HepG2 (cell line): ENCODE results near the gene GPS1. TPM values are rescaled to one million over a fixed set of nuclear protein-coding genes. Genes with fewer than 3 reads are reported as not detected.

ENCODE experiments used
- BCL3 ChIP-seq: sonication (generic); formaldehyde crosslinking; IDR thresholded peaks from 2 replicates; pipeline ENCODE4 v1.5.1; 2020; ENCODE audit warnings: mild to moderate bottlenecking, missing genetic modification reagents, moderate library complexity
- FOXC1 ChIP-seq: sonication (generic); formaldehyde crosslinking; IDR thresholded peaks from 2 replicates; pipeline ENCODE4 v1.8.0; 2022; ENCODE audit warnings: mild to moderate bottlenecking, missing genetic modification reagents, borderline replicate concordance
- GATAD2A ChIP-seq: IDR thresholded peaks from 2 replicates; pipeline ENCODE4 v1.6.1; 2016
- HNF4A ChIP-seq: sonication (generic); formaldehyde crosslinking; IDR thresholded peaks from 2 replicates; pipeline ENCODE4 v1.4.0; 2020; ENCODE audit warnings: missing genetic modification reagents
- HOXA3 ChIP-seq: sonication (generic); formaldehyde crosslinking; IDR thresholded peaks from 2 replicates; pipeline ENCODE4 v1.5.0; 2020; ENCODE audit warnings: missing genetic modification reagents
- JUNB ChIP-seq: sonication (generic); formaldehyde crosslinking; IDR thresholded peaks from 2 replicates; pipeline ENCODE4 v1.8.0; 2022; ENCODE audit warnings: missing genetic modification reagents, mild to moderate bottlenecking, borderline replicate concordance
- PBX2 ChIP-seq: IDR thresholded peaks from 2 replicates; pipeline ENCODE4 v1.6.1; 2016; ENCODE audit warnings: control low read depth
- RCOR2 ChIP-seq: IDR thresholded peaks from 2 replicates; pipeline ENCODE4 v1.6.1; 2016; ENCODE audit warnings: missing biosample characterization, missing genetic modification reagents
- REXO4 ChIP-seq: sonication (generic); formaldehyde crosslinking; IDR thresholded peaks from 2 replicates; pipeline ENCODE4 v1.8.0; 2022; ENCODE audit warnings: missing genetic modification reagents, mild to moderate bottlenecking, borderline replicate concordance
- SMAD9 ChIP-seq: sonication (generic); formaldehyde crosslinking; IDR thresholded peaks from 2 replicates; pipeline ENCODE4 v1.5.1; 2020; ENCODE audit warnings: mild to moderate bottlenecking, missing genetic modification reagents
- TBX2 ChIP-seq: sonication (generic); formaldehyde crosslinking; IDR thresholded peaks from 2 replicates; pipeline ENCODE4 v1.5.0; 2020; ENCODE audit warnings: missing genetic modification reagents, mild to moderate bottlenecking, borderline replicate concordance
- U2AF2 ChIP-seq: fragments of 200-400 bp; formaldehyde crosslinking; IDR thresholded peaks from 2 replicates; pipeline ENCODE4 v1.6.1; 2017; ENCODE audit warnings: low read depth, mild to moderate bottlenecking, low read length
- ZBTB38 ChIP-seq: sonication (generic); formaldehyde crosslinking; IDR thresholded peaks from 2 replicates; pipeline ENCODE4 v1.5.1; 2020; ENCODE audit warnings: mild to moderate bottlenecking, missing genetic modification reagents
- ZFAT ChIP-seq: sonication (generic); formaldehyde crosslinking; conservative IDR thresholded peaks from 2 replicates; pipeline ENCODE4 v1.8.1; 2023; ENCODE audit warnings: missing genetic modification reagents, inconsistent platforms
- ZNF232 ChIP-seq: sonication (generic); formaldehyde crosslinking; IDR thresholded peaks from 2 replicates; pipeline ENCODE4 v1.4.0; 2020; ENCODE audit warnings: missing genetic modification reagents, borderline replicate concordance
- ZNF275 ChIP-seq: sonication (generic); formaldehyde crosslinking; IDR thresholded peaks from 2 replicates; pipeline ENCODE4 v1.8.0; 2022; ENCODE audit warnings: missing genetic modification reagents, mild to moderate bottlenecking, inconsistent platforms, borderline replicate concordance
- ZNF280B ChIP-seq: sonication (generic); formaldehyde crosslinking; IDR thresholded peaks from 2 replicates; pipeline ENCODE4 v1.5.0; 2020; ENCODE audit warnings: missing genetic modification reagents, mild to moderate bottlenecking, borderline replicate concordance
- ZNF431 ChIP-seq: sonication (generic); formaldehyde crosslinking; IDR thresholded peaks from 2 replicates; pipeline ENCODE4 v1.9.0; 2022; ENCODE audit warnings: missing genetic modification reagents, low read depth, mild to moderate bottlenecking, borderline replicate concordance
- ZNF484 ChIP-seq: sonication (generic); formaldehyde crosslinking; IDR thresholded peaks from 2 replicates; pipeline ENCODE4 v1.5.1; 2020; ENCODE audit warnings: mild to moderate bottlenecking, low read depth, missing genetic modification reagents, borderline replicate concordance
- ZNF543 ChIP-seq: sonication (generic); formaldehyde crosslinking; IDR thresholded peaks from 2 replicates; pipeline ENCODE4 v1.4.0; 2020; ENCODE audit warnings: mild to moderate bottlenecking, missing genetic modification reagents
- ZNF547 ChIP-seq: sonication (generic); formaldehyde crosslinking; IDR thresholded peaks from 2 replicates; pipeline ENCODE4 v1.5.1; 2020; ENCODE audit warnings: mild to moderate bottlenecking, missing genetic modification reagents
- ZNF570 ChIP-seq: sonication (generic); formaldehyde crosslinking; IDR thresholded peaks from 2 replicates; pipeline ENCODE4 v1.4.0; 2020; ENCODE audit warnings: mild to moderate bottlenecking, missing genetic modification reagents, borderline replicate concordance
- ZSCAN25 ChIP-seq: sonication (generic); formaldehyde crosslinking; IDR thresholded peaks from 2 replicates; pipeline ENCODE4 v1.8.0; 2022; ENCODE audit warnings: mild to moderate bottlenecking, missing genetic modification reagents
- ZSCAN5A ChIP-seq: sonication (generic); formaldehyde crosslinking; IDR thresholded peaks from 2 replicates; pipeline ENCODE4 v1.8.0; 2022; ENCODE audit warnings: mild to moderate bottlenecking, missing genetic modification reagents, borderline replicate concordance
- polyA plus RNA-seq, 8 experiments: library from polyadenylated mRNA; depleted of rRNA in 3 of 8; stranded (reverse) in 7 of 8; unstranded in 1 of 8; fragments of >200 nt; fragmentation: Illumina TruSeq in 4 of 8; extraction: Trizol in 4 of 8; gene quantifications; 2 replicates each; pipeline versions ENCODE4 v1.2.1 to v1.2.3, GENCODE V29; 2011 to 2016; ENCODE audit warnings: low read depth in 4 of 8, missing spikeins in 1 of 8, mixed read lengths in 1 of 8; ENCODE audit not compliant: insufficient read depth in 1 of 8
- total RNA-seq, 5 experiments: library from RNA; depleted of rRNA; stranded (reverse); fragments of >200 nt; fragmentation: Illumina TruSeq; extraction: Trizol; gene quantifications; 2 replicates each; pipeline ENCODE4 v1.2.3, GENCODE V29; 2016; ENCODE audit warnings: low read depth in 1 of 5

Gene GPS1
- total and polyA plus RNA-seq, 2 of the 13 experiments (the other 11 are each of a cell fraction or from before 2014, with no cell fraction given), result 124 to 128 TPM

GRCh38 chr17:82018989-82019689, 32.6 kb upstream of the GPS1 start (continued):
- no peak for TF ChIP-seq ZNF431 (CRISPR knock-in tag)
- TF ChIP-seq RCOR2, result no peak
- peak; percentile 63; the same call in 1 of the 2 replicates for TF ChIP-seq U2AF2
- TF ChIP-seq FOXC1 (CRISPR knock-in tag), result no peak
- no peak for TF ChIP-seq ZNF275 (CRISPR knock-in tag)
- no peak for TF ChIP-seq ZSCAN25 (CRISPR knock-in tag)
- TF ChIP-seq ZFAT (CRISPR knock-in tag), result no peak
- TF ChIP-seq ZNF547, result no peak
- TF ChIP-seq ZNF570 (CRISPR knock-in tag), result no peak
- no peak for TF ChIP-seq ZNF543 (CRISPR knock-in tag)
- no peak for TF ChIP-seq ZNF484 (CRISPR knock-in tag)
- peak; percentile 62; the same call in 1 of the 2 replicates for TF ChIP-seq ZNF232
- no peak for TF ChIP-seq ZSCAN5A (CRISPR knock-in tag)
- no peak for TF ChIP-seq HNF4A
- TF ChIP-seq ZNF280B, result peak; percentile 34; the same call in 1 of the 2 replicates
- TF ChIP-seq SMAD9 (CRISPR knock-in tag), result no peak
- TF ChIP-seq HOXA3 (CRISPR knock-in tag), result peak; percentile 59; the same call in 1 of the 2 replicates
- 0 out of 2 replicates have a peak, but pooled peaks have one; percentile 11 for TF ChIP-seq ZBTB38 (CRISPR knock-in tag)
- TF ChIP-seq REXO4 (CRISPR knock-in tag), result no peak
- no peak for TF ChIP-seq GATAD2A (CRISPR knock-in tag)
- no peak for TF ChIP-seq PBX2 (CRISPR knock-in tag)
- TF ChIP-seq JUNB (CRISPR knock-in tag), result no peak
- TF ChIP-seq BCL3 (CRISPR knock-in tag), result no peak; the same call in 1 of the 2 replicates
- 0 out of 2 replicates have a peak, but pooled peaks have one; percentile 39 for TF ChIP-seq TBX2
